Stimulated activated naive B cell treated with anti-CD40 and anti-IgM and Interleukin-4, amounts not matched to agents 10 μg/mL and 1 μg/mL and 100 μg/mL, for 72 hours (primary cell): ENCODE results near the gene ADPRHL1.
"Not testable (repeated sequence)": the region's sequence is repeated elsewhere in the genome, so short reads cannot be mapped to it uniquely, and the experiment has no call there.

Experiments used
- ATAC-seq, 2 donors: fragments of 150-1000 bp; cut with Tn5 transposase; replicated peaks; 2 replicates each; pipeline ENCODE4 v1.10.0; 2021; ENCODE audit warnings: moderate library complexity in 1 of 2
- DNase-seq: peaks from one replicate; pipeline ENCODE4 v3.0.0; 2021
- H3K27ac Mint-ChIP-seq: one replicate; pipeline ENCODE4 v1.8.0; 2022; ENCODE audit warnings: mild to moderate bottlenecking, mixed read lengths
- H3K27me3 Mint-ChIP-seq, 2 donors: one replicate each; pipeline ENCODE4 v1.8.0; 2022; ENCODE audit warnings: mixed read lengths in 2 of 2
- H3K36me3 Mint-ChIP-seq, 2 donors: one replicate each; pipeline ENCODE4 v1.8.0; 2022; ENCODE audit warnings: mixed read lengths in 2 of 2, mild to moderate bottlenecking in 1 of 2
- H3K4me1 Mint-ChIP-seq, 2 donors: one replicate each; pipeline ENCODE4 v1.8.0; 2022; ENCODE audit warnings: mixed read lengths in 2 of 2, mild to moderate bottlenecking in 1 of 2
- H3K4me3 Mint-ChIP-seq, 2 donors: one replicate each; pipeline ENCODE4 v1.8.0; 2022; ENCODE audit warnings: mild to moderate bottlenecking in 2 of 2, mixed read lengths in 2 of 2, moderate library complexity in 1 of 2
- H3K9me3 Mint-ChIP-seq, 2 donors: one replicate each; pipeline ENCODE4 v1.8.0; 2022; ENCODE audit warnings: mixed read lengths in 2 of 2, mild to moderate bottlenecking in 1 of 2

ADPRHL1 gene

GRCh38 chr13:113471844-113472243 is 18.6 kb upstream of the ADPRHL1 start:
- H3K36me3 Mint-ChIP-seq, result peaks cover 41 to 78% of the 10 kb centered on the region in 2 donors
- no peaks in the 10 kb centered on the region for H3K9me3 Mint-ChIP-seq

GRCh38 chr13:113470635-113471163 is 17.4 kb upstream of the ADPRHL1 start:
- H3K36me3 Mint-ChIP-seq, result peaks cover 37 to 73% of the 10 kb centered on the region in 2 donors
- H3K27me3 Mint-ChIP-seq, ATAC-seq, H3K4me3 Mint-ChIP-seq, H3K4me1 Mint-ChIP-seq, H3K9me3 Mint-ChIP-seq, DNase-seq, H3K27ac Mint-ChIP-seq: not testable (repeated sequence)

More at GRCh38 chr13:113471844-113472243, 18.6 kb upstream of the ADPRHL1 start:
- Mint-ChIP-seq H3K4me1 (peaks cover 0 to 5% of the 10 kb centered on the region in 2 donors), H3K4me3 (no peak overlapping the region), H3K27me3 (no peaks in the 10 kb centered on the region), H3K27ac (no peak overlapping the region)
- ATAC-seq (no peak), DNase-seq (no peak)

GRCh38 chr13:113470073-113470472 is 16.8 kb upstream of the ADPRHL1 start:
- Mint-ChIP-seq H3K36me3 (peaks cover 34 to 70% of the 10 kb centered on the region in 2 donors), H3K4me3 (no peak overlapping the region), H3K4me1 (peaks cover 0 to 5% of the 10 kb centered on the region in 2 donors), H3K9me3 (no peaks in the 10 kb centered on the region), H3K27ac (no peak overlapping the region), H3K27me3 (no peaks in the 10 kb centered on the region)
- no peak for ATAC-seq
- no peak for DNase-seq

- Mint-ChIP-seq H3K4me3 (no peak overlapping the region), H3K9me3 (no peaks in the 10 kb centered on the region), H3K36me3 (peaks cover 31 to 65% of the 10 kb centered on the region in 2 donors), H3K27me3 (no peaks in the 10 kb centered on the region), H3K4me1 (peaks cover 0 to 5% of the 10 kb centered on the region in 2 donors), H3K27ac (no peak overlapping the region)
- no peak for ATAC-seq
- DNase-seq, result no peak
These were observed 16.3 kb upstream of the ADPRHL1 start for GRCh38 chr13:113469582-113469981.

- Mint-ChIP-seq H3K27me3 (no peaks in the 10 kb centered on the region), H3K9me3 (no peaks in the 10 kb centered on the region)
These were observed 15.3 kb upstream of the ADPRHL1 start for GRCh38 chr13:113468472-113469201.

GRCh38 chr13:113468029-113468428 is 14.7 kb upstream of the ADPRHL1 start:
- Mint-ChIP-seq H3K9me3 (no peaks in the 10 kb centered on the region), H3K36me3 (peaks cover 32 to 61% of the 10 kb centered on the region in 2 donors), H3K4me3 (no peak overlapping the region), H3K4me1 (peaks cover 5 to 7% of the 10 kb centered on the region in 2 donors), H3K27ac (no peak overlapping the region), H3K27me3 (no peaks in the 10 kb centered on the region)
- DNase-seq (no peak), ATAC-seq (no peak)

More at GRCh38 chr13:113468472-113469201, 15.3 kb upstream of the ADPRHL1 start:
- ATAC-seq (no peak), DNase-seq (no peak)
- H3K27ac Mint-ChIP-seq, result no peak overlapping the region
- H3K4me1 Mint-ChIP-seq, result peaks cover 1 to 5% of the 10 kb centered on the region in 2 donors
- peaks cover 27 to 62% of the 10 kb centered on the region in 2 donors for H3K36me3 Mint-ChIP-seq
- no peak overlapping the region for H3K4me3 Mint-ChIP-seq

GRCh38 chr13:113466383-113466782 is 13.1 kb upstream of the ADPRHL1 start:
- DNase-seq, result no peak
- ATAC-seq, result no peak
- no peak overlapping the region for H3K27ac Mint-ChIP-seq
- H3K4me1 Mint-ChIP-seq, result peaks cover 5 to 6% of the 10 kb centered on the region in 2 donors
- no peaks in the 10 kb centered on the region for H3K9me3 Mint-ChIP-seq
- H3K4me3 Mint-ChIP-seq, result no peak overlapping the region
- no peaks in the 10 kb centered on the region for H3K27me3 Mint-ChIP-seq
- peaks cover 34 to 45% of the 10 kb centered on the region in 2 donors for H3K36me3 Mint-ChIP-seq

GRCh38 chr13:113465300-113465699 is 12.0 kb upstream of the ADPRHL1 start:
- H3K27ac Mint-ChIP-seq, result no peak overlapping the region
- H3K27me3 Mint-ChIP-seq, result no peaks in the 10 kb centered on the region
- no peak for DNase-seq
- no peak for ATAC-seq
- peaks cover 3 to 5% of the 10 kb centered on the region in 2 donors for H3K4me1 Mint-ChIP-seq
- no peaks in the 10 kb centered on the region for H3K9me3 Mint-ChIP-seq
- H3K36me3 Mint-ChIP-seq, result peaks cover 37% of the 10 kb centered on the region in 2 donors
- no peak overlapping the region for H3K4me3 Mint-ChIP-seq

GRCh38 chr13:113464476-113464875 is 11.2 kb upstream of the ADPRHL1 start:
- Mint-ChIP-seq H3K4me3 (no peak overlapping the region), H3K36me3 (peaks cover 40 to 41% of the 10 kb centered on the region in 2 donors), H3K4me1 (peaks cover 3 to 5% of the 10 kb centered on the region in 2 donors), H3K27me3 (no peaks in the 10 kb centered on the region), H3K9me3 (no peaks in the 10 kb centered on the region), H3K27ac (no peak overlapping the region)
- DNase-seq (no peak), ATAC-seq (no peak)

GRCh38 chr13:113461022-113461751 is 7.9 kb upstream of the ADPRHL1 start:
- ATAC-seq (no peak), DNase-seq (no peak)
- no peaks in the 10 kb centered on the region for H3K9me3 Mint-ChIP-seq
- H3K27me3 Mint-ChIP-seq, result no peaks in the 10 kb centered on the region
- no peak overlapping the region for H3K27ac Mint-ChIP-seq
- peaks cover 40 to 44% of the 10 kb centered on the region in 2 donors for H3K36me3 Mint-ChIP-seq
- H3K4me1 Mint-ChIP-seq, result peaks cover 3 to 5% of the 10 kb centered on the region in 2 donors
- no peak overlapping the region for H3K4me3 Mint-ChIP-seq

- Mint-ChIP-seq H3K4me3 (no peak overlapping the region), H3K9me3 (no peaks in the 10 kb centered on the region), H3K27ac (no peak overlapping the region), H3K4me1 (peaks cover 3 to 5% of the 10 kb centered on the region in 2 donors), H3K36me3 (peaks cover 46 to 49% of the 10 kb centered on the region in 2 donors), H3K27me3 (no peaks in the 10 kb centered on the region)
- ATAC-seq, result no peak
- DNase-seq, result no peak
These were observed 7.3 kb upstream of the ADPRHL1 start for GRCh38 chr13:113460599-113460998.

GRCh38 chr13:113460064-113460555 is 6.8 kb upstream of the ADPRHL1 start:
- Mint-ChIP-seq H3K9me3 (no peaks in the 10 kb centered on the region), H3K27me3 (no peaks in the 10 kb centered on the region), H3K4me3 (no peak overlapping the region), H3K4me1 (peaks cover 3 to 5% of the 10 kb centered on the region in 2 donors), H3K36me3 (peaks cover 47 to 52% of the 10 kb centered on the region in 2 donors), H3K27ac (no peak overlapping the region)
- no peak for DNase-seq
- no peak for ATAC-seq

GRCh38 chr13:113458253-113459065 is 5.2 kb upstream of the ADPRHL1 start:
- H3K4me3 Mint-ChIP-seq, result peak overlapping the region in 1 of 2 donors; percentile 28
- peaks cover 46 to 52% of the 10 kb centered on the region in 2 donors for H3K36me3 Mint-ChIP-seq
- ATAC-seq (no peak), DNase-seq (no peak)
- H3K27ac Mint-ChIP-seq, result no peak overlapping the region
- H3K27me3 Mint-ChIP-seq, result no peaks in the 10 kb centered on the region
- no peaks in the 10 kb centered on the region for H3K9me3 Mint-ChIP-seq
- peaks cover under 1 to 2% of the 10 kb centered on the region in 2 donors for H3K4me1 Mint-ChIP-seq

- Mint-ChIP-seq H3K36me3 (peaks cover 45 to 56% of the 10 kb centered on the region in 2 donors), H3K4me1 (no peaks in the 10 kb centered on the region), H3K27ac (no peak overlapping the region), H3K9me3 (no peaks in the 10 kb centered on the region), H3K4me3 (no peak overlapping the region), H3K27me3 (no peaks in the 10 kb centered on the region)
- DNase-seq, result no peak
- ATAC-seq, result no peak
These were observed 4.2 kb upstream of the ADPRHL1 start for GRCh38 chr13:113457510-113457909.
